ENCODE results near the gene IGFBP7.

DNA sequence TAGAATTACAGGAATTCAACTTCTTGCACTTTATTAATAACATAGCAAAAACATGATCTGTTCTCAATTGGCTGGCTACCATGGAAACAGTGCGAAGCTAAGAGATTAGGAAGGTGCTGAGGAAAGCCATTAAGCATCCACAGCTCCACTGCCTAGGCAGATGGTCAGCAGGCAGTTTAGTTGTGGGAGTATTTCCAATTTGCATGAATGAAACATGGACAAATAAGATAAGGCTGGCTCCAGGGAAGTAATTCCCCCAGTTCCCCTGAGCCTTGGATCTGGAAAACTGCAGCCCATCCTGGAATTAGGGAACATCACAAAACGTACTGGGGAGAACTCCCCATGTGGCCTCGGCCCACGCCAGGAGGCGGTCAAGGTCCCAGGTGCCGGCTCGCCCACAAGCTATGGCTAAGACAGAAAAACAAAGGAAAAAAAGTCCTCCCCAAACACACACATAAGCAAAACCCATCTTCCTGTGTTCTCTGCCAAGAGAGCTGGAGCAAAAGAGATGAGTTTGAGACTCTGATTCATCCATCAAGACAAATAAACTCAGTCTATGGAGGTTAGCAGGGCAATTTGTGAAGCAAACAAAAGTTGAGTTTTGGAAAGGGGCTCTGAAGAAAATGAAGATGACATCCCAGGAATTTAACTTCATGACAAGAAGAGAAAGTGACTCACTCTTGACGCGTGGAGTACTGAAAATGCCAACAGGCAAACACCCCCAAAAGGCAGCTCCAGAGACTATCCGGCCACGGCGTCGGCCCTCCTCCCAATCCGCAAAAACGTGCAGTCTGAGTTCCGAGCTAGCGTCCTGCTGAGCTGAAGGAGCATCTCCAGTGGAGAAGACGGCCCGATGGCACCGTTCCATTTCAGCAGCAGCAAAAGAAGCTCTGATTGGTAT, 45.1 kb downstream of the IGFBP7 start:
- TF ChIP-seq TAF1 (IDR thresholded peaks at IDR 0.05; ENCODE audit: borderline replicate concordance, insufficient read depth, low read length), result no peak
- TF ChIP-seq POLR2AphosphoS5 (IDR thresholded peaks at IDR 0.05; ENCODE audit: low read depth, low read length), result no peak
- TF ChIP-seq, protein P1, sequence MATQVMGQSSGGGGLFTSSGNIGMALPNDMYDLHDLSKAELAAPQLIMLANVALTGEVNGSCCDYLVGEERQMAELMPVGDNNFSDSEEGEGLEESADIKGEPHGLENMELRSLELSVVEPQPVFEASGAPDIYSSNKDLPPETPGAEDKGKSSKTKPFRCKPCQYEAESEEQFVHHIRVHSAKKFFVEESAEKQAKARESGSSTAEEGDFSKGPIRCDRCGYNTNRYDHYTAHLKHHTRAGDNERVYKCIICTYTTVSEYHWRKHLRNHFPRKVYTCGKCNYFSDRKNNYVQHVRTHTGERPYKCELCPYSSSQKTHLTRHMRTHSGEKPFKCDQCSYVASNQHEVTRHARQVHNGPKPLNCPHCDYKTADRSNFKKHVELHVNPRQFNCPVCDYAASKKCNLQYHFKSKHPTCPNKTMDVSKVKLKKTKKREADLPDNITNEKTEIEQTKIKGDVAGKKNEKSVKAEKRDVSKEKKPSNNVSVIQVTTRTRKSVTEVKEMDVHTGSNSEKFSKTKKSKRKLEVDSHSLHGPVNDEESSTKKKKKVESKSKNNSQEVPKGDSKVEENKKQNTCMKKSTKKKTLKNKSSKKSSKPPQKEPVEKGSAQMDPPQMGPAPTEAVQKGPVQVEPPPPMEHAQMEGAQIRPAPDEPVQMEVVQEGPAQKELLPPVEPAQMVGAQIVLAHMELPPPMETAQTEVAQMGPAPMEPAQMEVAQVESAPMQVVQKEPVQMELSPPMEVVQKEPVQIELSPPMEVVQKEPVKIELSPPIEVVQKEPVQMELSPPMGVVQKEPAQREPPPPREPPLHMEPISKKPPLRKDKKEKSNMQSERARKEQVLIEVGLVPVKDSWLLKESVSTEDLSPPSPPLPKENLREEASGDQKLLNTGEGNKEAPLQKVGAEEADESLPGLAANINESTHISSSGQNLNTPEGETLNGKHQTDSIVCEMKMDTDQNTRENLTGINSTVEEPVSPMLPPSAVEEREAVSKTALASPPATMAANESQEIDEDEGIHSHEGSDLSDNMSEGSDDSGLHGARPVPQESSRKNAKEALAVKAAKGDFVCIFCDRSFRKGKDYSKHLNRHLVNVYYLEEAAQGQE (IDR thresholded peaks at IDR 0.05; ENCODE audit: insufficient read depth in 1 of 2, low read depth in 2 of 2, low read length in 2 of 2), result no peak; a peak in 1 of 4 replicates
- TF ChIP-seq SIN3A (IDR thresholded peaks at IDR 0.05; ENCODE audit: borderline replicate concordance, insufficient read depth, low read length), result peak; percentile 6; the same call in 1 of the 2 replicates
